ENCODE measurements around the gene KRTAP12-3.
"Not testable (repeated sequence)": the region's sequence is repeated elsewhere in the genome, so short reads cannot be mapped to it uniquely, and the experiment has no call there.

KRTAP12-3 gene, protein sequence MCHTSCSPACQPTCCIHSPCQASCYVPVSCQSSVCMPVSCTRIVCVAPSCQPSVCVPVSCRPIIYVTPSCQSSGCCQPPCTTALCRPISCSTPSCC

GRCh38 chr21:44657635-44658540, at the start of gene KRTAP12-3:
KRTAP12-3 (plus strand) TSS chr21:44657932; CDS start chr21:44657980, 48 bp downstream.
- no peak for DNase-seq

DNA sequence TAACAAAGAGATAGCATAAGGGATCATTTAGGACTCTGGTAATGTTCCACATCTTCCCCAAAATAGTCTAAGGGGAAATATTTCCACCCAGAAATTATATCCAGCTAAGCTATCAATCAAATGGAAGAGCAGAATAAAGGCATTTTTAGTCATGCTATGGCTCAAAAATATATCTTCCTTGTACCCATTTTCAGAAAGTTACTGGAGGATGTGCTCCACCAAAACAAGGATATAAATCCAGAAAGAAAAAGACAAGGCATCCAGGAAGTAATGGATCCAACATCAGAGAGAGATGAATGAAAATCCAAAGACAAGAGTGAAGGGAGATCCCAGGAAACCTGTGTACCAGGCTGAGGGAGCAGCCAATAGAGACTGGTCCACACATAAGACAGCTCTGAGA, 48.5 kb upstream of the KRTAP12-3 start:
- DNase-seq = no peak

GRCh38 chr21:44610157-44610843, 47.4 kb upstream of the KRTAP12-3 start:
- DNase-seq = not testable (repeated sequence)

- no peak for DNase-seq
Measured at GRCh38 chr21:44611551-44611950, 46.2 kb upstream of the KRTAP12-3 start.

DNA sequence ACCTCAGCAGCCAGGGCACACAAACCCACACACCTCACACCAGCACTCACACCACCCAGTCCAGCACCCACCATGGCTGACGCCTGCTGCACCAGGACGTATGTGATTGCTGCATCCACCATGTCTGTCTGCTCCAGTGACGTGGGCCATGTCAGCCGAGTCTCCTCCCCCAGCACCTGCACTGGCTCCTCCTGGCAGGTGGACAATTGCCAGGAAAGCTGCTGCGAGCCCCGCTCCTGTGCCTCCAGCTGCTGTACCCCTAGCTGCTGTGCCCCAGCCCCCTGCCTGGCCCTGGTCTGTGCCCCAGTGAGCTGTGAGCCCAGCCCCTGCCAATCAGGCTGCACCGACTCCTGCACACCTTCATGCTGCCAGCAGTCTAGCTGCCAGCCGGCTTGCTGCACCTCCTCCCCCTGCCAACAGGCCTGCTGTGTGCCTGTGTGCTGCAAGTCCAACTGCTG, 45.7 kb upstream of the KRTAP12-3 start, which contains the start of gene KRTAP10-8:
Gene KRTAP10-8 (plus strand): TSS at position 51 of the 458 bp plus-strand sequence. CDS start 22 bp downstream, at position 73.
- DNase-seq = no peak

DNA sequence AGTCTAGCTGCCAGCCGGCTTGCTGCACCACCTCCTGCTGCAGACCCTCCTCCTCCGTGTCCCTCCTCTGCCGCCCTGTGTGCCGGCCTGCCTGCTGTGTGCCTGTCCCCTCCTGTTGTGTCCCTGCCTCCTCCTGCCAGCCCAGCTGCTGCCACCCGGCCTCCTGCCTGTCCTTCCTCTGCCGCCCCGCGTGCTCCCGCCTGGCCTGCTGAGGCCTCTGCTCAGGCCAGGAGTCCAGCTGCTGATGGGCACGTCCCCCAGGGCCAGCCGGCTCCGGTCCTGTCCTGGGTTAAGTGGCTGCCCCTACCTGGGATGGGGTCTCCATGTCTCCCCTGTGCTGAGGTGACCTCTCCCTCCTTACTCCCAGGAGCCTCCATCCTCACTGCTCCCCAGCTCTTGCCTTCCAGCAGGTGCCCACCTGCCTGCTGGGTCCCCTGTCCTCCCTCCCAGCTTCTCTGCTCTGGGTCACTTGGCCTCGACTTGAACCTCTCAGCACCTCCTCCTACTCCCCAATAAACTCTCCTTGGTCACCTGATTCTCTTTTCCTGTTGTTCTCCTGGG, 45.0 kb upstream of the KRTAP12-3 start:
- no peak for DNase-seq

GRCh38 chr21:44613386-44614155, 44.2 kb upstream of the KRTAP12-3 start:
- no peak for DNase-seq

DNA sequence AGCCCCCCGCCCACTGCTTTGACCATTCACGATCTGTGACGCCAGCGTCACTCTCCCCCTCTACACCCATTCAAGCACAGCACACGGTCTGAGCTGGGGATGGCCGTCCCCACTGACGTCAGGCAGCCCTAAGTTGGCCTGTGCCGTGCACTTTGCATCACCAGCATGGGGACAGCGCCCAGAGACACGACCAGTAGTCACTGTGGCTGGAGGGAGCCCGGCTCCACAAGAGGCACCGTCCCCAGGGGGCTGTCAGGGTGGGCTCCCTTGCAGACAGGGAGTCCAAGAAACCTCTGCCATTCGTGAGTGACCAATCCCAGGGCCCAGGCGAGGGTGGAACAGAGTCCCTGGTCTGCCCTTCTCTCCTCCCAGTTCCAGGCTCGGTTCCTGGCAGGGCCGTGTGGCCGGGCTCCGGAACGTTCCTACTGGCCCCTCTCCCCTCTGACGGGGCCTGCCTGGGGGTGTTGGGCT, 43.5 kb upstream of the KRTAP12-3 start:
- no peak for DNase-seq

GRCh38 chr21:44614961-44615391, 42.8 kb upstream of the KRTAP12-3 start:
- DNase-seq = no peak

DNA sequence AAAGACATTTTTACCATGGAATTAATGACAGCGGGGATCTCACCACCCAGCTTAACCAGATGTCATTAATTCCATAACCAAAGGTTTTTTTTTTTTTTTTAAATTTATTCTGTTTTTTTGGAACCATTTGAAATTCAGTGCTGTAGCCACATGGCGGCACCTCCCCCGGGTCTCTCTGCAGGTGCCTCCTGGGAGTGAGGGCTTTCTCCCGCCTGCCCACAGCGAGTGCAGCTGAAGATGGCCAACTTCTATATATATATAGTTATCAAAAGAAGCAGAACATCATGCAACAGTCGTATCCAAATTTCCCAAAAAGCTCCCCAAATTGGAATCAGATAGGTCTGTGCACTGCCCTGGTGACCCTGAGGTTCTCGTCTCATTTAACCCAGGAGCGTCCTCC, 42.3 kb upstream of the KRTAP12-3 start:
- no peak for DNase-seq

DNA sequence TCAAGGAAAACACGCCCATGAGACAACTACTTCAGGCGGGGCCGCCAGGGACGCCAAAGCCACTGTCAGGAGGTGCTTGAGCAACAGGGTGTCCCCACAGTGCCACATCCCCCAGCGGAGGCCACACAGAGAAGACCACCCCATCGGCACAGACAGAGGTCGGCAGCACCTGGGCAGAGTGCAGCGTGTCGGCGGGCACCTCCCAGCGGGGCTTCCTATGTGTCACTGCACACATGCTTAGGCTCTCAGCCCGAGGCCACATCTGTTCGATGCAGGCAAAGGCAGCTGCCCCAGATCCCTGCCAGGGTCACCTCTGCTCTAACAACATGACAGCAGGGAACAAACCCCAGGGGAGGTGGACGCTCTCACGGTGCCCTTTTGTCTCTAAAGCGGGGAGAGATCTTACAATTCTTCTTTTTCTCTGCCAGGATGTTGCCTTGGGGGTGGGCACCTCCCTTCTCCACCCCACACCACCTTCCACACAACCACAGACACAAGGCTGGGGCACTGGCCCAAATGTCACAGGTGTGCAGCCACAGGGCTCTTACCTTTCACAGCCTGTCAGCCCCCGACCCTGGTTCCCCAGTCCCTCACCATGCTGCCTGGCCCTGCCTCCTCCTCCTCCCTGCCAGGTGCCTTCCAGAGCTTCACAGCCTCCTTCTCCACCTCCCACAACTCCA, 41.7 kb upstream of the KRTAP12-3 start:
- no peak for DNase-seq

DNA sequence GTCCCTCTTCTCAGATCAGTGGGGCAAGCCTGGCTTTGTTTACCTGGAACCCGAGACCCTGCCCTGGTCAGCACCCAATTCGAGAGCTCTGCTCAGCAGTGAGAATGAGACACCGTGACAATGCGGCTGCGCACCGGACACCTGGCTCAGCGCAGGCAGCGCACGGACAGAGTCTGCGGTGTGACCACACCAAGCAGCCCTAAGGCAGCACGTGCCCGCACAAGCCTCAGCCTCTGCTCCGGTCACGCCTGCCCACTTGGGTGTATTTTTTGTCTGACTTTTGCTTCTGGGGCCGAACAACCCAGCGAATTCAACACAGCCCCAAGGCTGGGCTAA, 41.2 kb upstream of the KRTAP12-3 start:
- DNase-seq = no peak

- DNase-seq = no peak
Measured at GRCh38 chr21:44617071-44617501, 40.6 kb upstream of the KRTAP12-3 start.

DNA sequence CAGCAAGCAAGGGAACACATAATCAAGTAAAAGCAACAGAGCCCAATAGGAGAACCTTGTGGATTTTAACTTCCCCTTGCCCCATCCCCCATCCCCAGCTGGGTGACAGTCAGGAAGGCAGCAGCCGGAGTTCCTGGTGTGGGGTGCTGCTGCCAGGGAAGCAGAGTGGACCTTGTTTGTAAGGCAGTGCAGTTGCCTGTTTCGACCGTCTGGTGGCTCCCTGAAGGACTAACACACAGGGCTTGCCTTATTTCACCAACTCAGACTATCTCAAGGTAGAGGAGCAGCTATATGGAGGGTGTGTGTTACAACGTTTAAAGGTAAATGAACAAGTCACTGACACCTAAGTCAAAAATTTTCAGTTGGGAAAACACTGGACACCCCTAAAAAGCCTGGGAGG, 39.2 kb upstream of the KRTAP12-3 start:
- no peak for DNase-seq

- DNase-seq = no peak
Measured at GRCh38 chr21:44618909-44619308, 38.8 kb upstream of the KRTAP12-3 start.

DNA sequence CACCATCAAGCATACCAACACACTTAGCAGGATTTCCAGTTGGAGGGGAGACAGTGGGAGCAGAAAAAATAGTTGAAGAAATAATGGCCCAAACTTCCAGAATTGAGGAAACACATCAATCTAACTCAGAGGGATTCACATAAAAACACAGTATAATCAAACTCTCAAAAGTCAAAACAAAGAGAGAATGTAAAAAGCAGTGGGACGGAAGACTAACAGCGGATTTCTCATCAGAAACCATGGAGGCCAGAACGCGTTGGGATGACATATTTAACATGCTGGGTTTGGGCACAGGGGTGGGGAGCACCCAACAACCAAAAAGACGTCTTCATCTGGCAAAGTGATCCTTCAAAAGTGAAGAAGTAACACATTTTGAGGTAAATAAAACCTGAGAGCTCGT, 37.8 kb upstream of the KRTAP12-3 start:
- no peak for DNase-seq

DNA sequence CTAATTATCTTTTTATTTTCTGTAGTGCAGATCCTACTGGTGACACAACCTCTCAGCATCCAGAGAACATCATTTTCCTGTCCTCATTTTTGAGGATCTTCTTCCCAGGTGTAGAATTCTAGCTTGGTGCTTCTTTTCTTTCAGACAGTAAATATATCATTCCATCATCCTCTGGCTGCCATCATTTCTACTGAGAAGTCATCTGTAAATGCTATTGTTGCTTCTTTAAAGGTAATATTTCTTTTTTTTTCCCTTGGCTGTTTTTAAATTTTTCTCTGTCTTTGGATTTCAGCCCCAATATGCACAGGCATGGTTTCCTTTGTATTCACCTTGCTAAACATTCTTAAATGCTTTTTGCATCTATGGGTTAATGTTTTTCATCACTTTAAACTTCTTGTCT, 34.2 kb upstream of the KRTAP12-3 start:
- DNase-seq = no peak

GRCh38 chr21:44625756-44626155, 32.0 kb upstream of the KRTAP12-3 start:
- no peak for DNase-seq

GRCh38 chr21:44626262-44626661, 31.5 kb upstream of the KRTAP12-3 start:
- no peak for DNase-seq

DNA sequence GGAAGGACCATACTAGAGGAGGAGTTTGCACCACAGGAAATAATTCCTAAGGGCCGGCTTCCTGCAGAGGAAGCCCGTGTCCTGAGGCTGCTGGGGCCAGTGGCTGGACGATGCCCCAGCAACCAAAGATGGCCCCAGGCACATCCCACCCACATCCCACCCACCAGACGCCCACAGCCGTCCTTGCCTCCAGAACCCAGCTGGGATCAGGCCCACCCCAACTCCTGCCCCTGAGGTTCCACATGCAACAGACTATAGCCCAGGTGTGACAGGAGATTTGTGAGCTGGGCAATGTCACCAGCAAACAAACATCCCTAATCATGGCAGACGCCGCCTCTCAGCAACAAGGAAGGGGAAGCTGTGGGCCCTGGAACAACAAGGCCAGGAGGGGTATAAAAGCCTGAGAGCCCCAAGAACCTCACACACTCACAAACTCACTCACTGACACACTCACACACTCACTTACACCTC, 31.0 kb upstream of the KRTAP12-3 start, which contains the start of gene KRTAP10-9:
Gene KRTAP10-9 (plus strand): TSS at position 421 of the 471 bp plus-strand sequence. CDS start 79 bp downstream, outside the sequence.
- no peak for DNase-seq

DNA sequence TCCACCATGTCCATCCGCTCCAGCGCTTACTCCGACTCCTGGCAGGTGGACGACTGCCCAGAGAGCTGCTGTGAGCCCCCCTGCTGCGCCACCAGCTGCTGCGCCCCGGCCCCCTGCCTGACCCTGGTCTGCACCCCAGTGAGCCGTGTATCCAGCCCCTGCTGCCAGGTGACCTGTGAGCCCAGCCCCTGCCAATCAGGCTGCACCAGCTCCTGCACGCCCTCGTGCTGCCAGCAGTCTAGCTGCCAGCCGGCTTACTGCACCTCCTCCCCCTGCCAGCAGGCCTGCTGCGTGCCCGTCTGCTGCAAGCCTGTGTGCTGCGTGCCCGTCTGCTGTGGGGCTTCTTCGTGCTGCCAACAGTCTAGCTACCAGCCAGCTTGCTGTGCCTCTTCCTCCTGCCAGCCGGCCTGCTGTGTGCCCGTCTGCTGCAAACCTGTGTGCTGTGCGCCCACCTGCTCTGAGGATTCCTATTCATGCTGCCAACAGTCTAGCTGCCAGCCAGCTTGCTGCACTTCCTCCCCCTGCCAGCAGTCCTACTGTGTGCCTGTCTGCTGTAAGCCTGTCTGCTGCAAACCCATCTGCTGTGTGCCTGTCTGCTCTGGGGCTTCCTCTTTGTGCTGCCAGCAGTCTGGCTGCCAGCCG, 30.4 kb upstream of the KRTAP12-3 start:
- not testable (repeated sequence) for DNase-seq

Measured in NCI-H187 (cell line).